Measurements from ENCODE around the gene PROX2. TPM values are rescaled to one million over a fixed set of nuclear protein-coding genes. Genes with fewer than 3 reads are reported as not detected.

PROX2 gene
- total RNA-seq, 1 experiment from 2014 or later: not detected

DNA sequence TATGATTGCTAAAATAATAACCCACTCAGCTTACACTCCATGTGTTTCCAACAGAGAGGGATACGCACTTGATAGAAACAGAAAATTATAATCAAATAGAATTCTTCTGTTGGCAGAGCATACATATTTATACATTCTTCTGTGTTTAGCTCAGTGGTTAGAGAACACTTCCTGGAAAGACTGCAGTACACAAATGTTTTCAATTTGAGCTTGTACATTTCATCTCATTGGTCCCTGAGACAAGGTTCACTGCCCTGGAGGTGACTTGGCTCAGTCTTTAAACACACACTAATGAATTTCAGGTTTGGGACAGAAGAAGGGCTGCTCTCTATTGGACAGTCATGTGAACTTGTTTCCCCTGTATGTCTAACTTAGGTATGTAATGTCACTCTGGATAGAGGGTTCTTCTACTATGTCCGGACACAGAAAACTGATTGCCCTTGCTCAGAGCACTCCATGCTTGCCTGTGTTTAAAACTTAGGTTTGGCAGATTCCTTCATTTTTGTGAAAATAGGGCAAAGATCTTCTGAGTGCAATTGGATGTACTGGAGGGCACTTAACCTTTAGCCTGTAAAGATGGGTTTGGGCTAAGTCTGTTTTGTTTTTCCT lies 22.9 kb downstream of the PROX2 start:
- Histone ChIP-seq H4K20me1 (ENCODE audit: low read length) (no peaks in the 10 kb centered on the region), H2AFZ (ENCODE audit: low read length) (no peak overlapping the region), H3K4me1 (ENCODE audit: insufficient read depth, low read length) (no peaks in the 10 kb centered on the region), H3K79me2 (ENCODE audit: low read length) (no peaks in the 10 kb centered on the region), H3K4me3 (ENCODE audit: low read length) (no peak overlapping the region), H3K36me3 (ENCODE audit: low read depth, low read length) (no peaks in the 10 kb centered on the region), H3K9me3 (ENCODE audit: low read length) (no peaks in the 10 kb centered on the region), H3K9ac (ENCODE audit: low read length) (no peak overlapping the region), H3K9me2 (replicated peaks; ENCODE audit: low read length) (no peaks in the 10 kb centered on the region), H3K4me2 (ENCODE audit: low read length) (no peak overlapping the region), H3K27ac (ENCODE audit: low read length) (no peak overlapping the region), H3F3A (ENCODE audit: low read length, unreplicated experiment) (no peaks in the 10 kb centered on the region), H3K27me3 (ENCODE audit: low read length) (no peaks in the 10 kb centered on the region)
- BruUV-seq (replicated peaks): no TSS peak
- CTCF ChIA-PET: interaction anchor here (0.8 kb wide), 1 partner anchor 27 kb away, joined by 3 read pairs; no protein-coding TSS in a partner anchor
- intact Hi-C loops (cut with micrococcal nuclease): no loop called here
- POLR2A ChIA-PET (ENCODE audit: unreplicated experiment): interaction anchor here (0.5 to 0.7 kb wide), 2 partner anchors 22 to 37 kb away, joined by 3 to 5 read pairs; no protein-coding TSS in a partner anchor
- TF ChIP-seq EZH2phosphoT487 (IDR thresholded peaks at IDR 0.05; ENCODE audit: borderline replicate concordance, low read length): no peak
- no peak for TF ChIP-seq EZH2 (IDR thresholded peaks at IDR 0.05; ENCODE audit: low read length, unreplicated experiment)
- no peak for TF ChIP-seq CTCF (conservative IDR thresholded peaks at IDR 0.05; ENCODE audit: low read depth, low read length)
- DNase-seq (no peak), ATAC-seq (peak; percentile 18; the same call in 1 of the 2 replicates)

GRCh38 chr14:74848768-74849167 lies 27.2 kb downstream of the PROX2 start:
- H3K4me1 ChIP-seq (ENCODE audit: insufficient read depth, low read length): 0 out of 2 replicates have a peak, but pooled peaks cover 6% of the 10 kb centered on the region
- H3F3A ChIP-seq (ENCODE audit: low read length, unreplicated experiment): no peaks in the 10 kb centered on the region
- H4K20me1 ChIP-seq (ENCODE audit: low read length): no peaks in the 10 kb centered on the region
- CTCF ChIA-PET: interaction anchor here (0.6 to 1.8 kb wide), 2 partner anchors 12 to 265 kb away, joined by 3 to 5 read pairs; no protein-coding TSS in a partner anchor
- H3K27me3 ChIP-seq (ENCODE audit: low read length): no peaks in the 10 kb centered on the region
- H3K79me2 ChIP-seq (ENCODE audit: low read length): no peaks in the 10 kb centered on the region
- H3K4me3 ChIP-seq (ENCODE audit: low read length): no peak overlapping the region
- TF ChIP-seq EZH2phosphoT487 (IDR thresholded peaks at IDR 0.05; ENCODE audit: borderline replicate concordance, low read length) (no peak), EZH2 (IDR thresholded peaks at IDR 0.05; ENCODE audit: low read length, unreplicated experiment) (no peak), CTCF (conservative IDR thresholded peaks at IDR 0.05; ENCODE audit: low read depth, low read length) (no peak)
- no peak overlapping the region for H3K9ac ChIP-seq (ENCODE audit: low read length)
- ATAC-seq (no peak), DNase-seq (no peak)
- BruUV-seq (replicated peaks): no TSS peak
- no peak overlapping the region for H3K27ac ChIP-seq (ENCODE audit: low read length)
- no peaks in the 10 kb centered on the region for H3K9me3 ChIP-seq (ENCODE audit: low read length)
- H3K4me2 ChIP-seq (ENCODE audit: low read length): no peak overlapping the region
- POLR2A ChIA-PET (ENCODE audit: unreplicated experiment): no interaction called here
- intact Hi-C loops (cut with micrococcal nuclease): no loop called here
- H3K36me3 ChIP-seq (ENCODE audit: low read depth, low read length): no peaks in the 10 kb centered on the region
- no peak overlapping the region for H2AFZ ChIP-seq (ENCODE audit: low read length)
- H3K9me2 ChIP-seq (replicated peaks; ENCODE audit: low read length): no peaks in the 10 kb centered on the region
